ENCODE results near the gene KRTAP21-2. TPM values are rescaled to one million over a fixed set of nuclear protein-coding genes. Genes with fewer than 3 reads are reported as not detected.

The KRTAP21-2 gene
- total RNA-seq (2022; extraction: Qiagen RNA extraction): not detected in 5 replicates

GRCh38 chr21:30747159-30747558 lies at the start of gene KRTAP21-2:
Gene KRTAP21-2, minus strand, starts transcription at chr21:30747259. Its CDS starts 57 bp downstream, at chr21:30747202.

GRCh38 chr21:30755328-30755727 lies 8.3 kb upstream of the KRTAP21-2 start, which contains the start of gene KRTAP21-1:
Gene KRTAP21-1, minus strand, starts transcription at chr21:30755428. Its CDS starts 50 bp downstream, at chr21:30755378.

GRCh38 chr21:30718239-30718909 lies 28.7 kb downstream of the KRTAP21-2 start, which contains the start of gene KRTAP21-3:
Gene KRTAP21-3, minus strand, starts transcription at chr21:30718777. Its CDS starts 18 bp downstream, at chr21:30718759.

Other genes starting within 250 kb of the KRTAP21-2 start
- gene KRTAP19-5, start 245.1 kb downstream of the KRTAP21-2 start, total RNA-seq (2022; extraction: Qiagen RNA extraction): not detected in 5 replicates
- not detected in 5 replicates for gene KRTAP19-6, start 205.4 kb downstream of the KRTAP21-2 start, total RNA-seq (2022; extraction: Qiagen RNA extraction)
- gene KRTAP19-7, start 185.9 kb downstream of the KRTAP21-2 start, total RNA-seq (2022; extraction: Qiagen RNA extraction): not detected in 5 replicates
- gene KRTAP22-2, start 156.9 kb downstream of the KRTAP21-2 start, total RNA-seq (2022; extraction: Qiagen RNA extraction): not detected in 5 replicates
- not detected in 5 replicates for gene KRTAP6-3, start 154.8 kb downstream of the KRTAP21-2 start, total RNA-seq (2022; extraction: Qiagen RNA extraction)
- gene KRTAP6-2, start 148.4 kb downstream of the KRTAP21-2 start, total RNA-seq (2022; extraction: Qiagen RNA extraction): not detected in 5 replicates
- gene KRTAP22-1, start 146.2 kb downstream of the KRTAP21-2 start, total RNA-seq (2022; extraction: Qiagen RNA extraction): not detected in 5 replicates
- not detected in 5 replicates for gene KRTAP6-1, start 133.3 kb downstream of the KRTAP21-2 start, total RNA-seq (2022; extraction: Qiagen RNA extraction)
- gene KRTAP20-1, start 130.8 kb downstream of the KRTAP21-2 start, total RNA-seq (2022; extraction: Qiagen RNA extraction): not detected in 5 replicates
- not detected in 5 replicates for gene KRTAP20-4, start 126.6 kb downstream of the KRTAP21-2 start, total RNA-seq (2022; extraction: Qiagen RNA extraction)
- not detected in 5 replicates for gene KRTAP20-2, start 112.1 kb downstream of the KRTAP21-2 start, total RNA-seq (2022; extraction: Qiagen RNA extraction)
- gene KRTAP20-3, start 104.4 kb downstream of the KRTAP21-2 start, total RNA-seq (2022; extraction: Qiagen RNA extraction): not detected in 5 replicates
- not detected in 5 replicates for gene KRTAP21-3, start 28.5 kb downstream of the KRTAP21-2 start, total RNA-seq (2022; extraction: Qiagen RNA extraction)
- not detected in 5 replicates for gene KRTAP21-1, start 8.2 kb upstream of the KRTAP21-2 start, total RNA-seq (2022; extraction: Qiagen RNA extraction)
- not detected in 5 replicates for gene KRTAP8-1, start 66.0 kb upstream of the KRTAP21-2 start, total RNA-seq (2022; extraction: Qiagen RNA extraction)
- gene KRTAP7-1, start 82.5 kb upstream of the KRTAP21-2 start, total RNA-seq (2022; extraction: Qiagen RNA extraction): not detected in 5 replicates
- 0.09 TPM in 1 of 5 replicates, not detected in the others for gene KRTAP11-1, start 134.3 kb upstream of the KRTAP21-2 start, total RNA-seq (2022; extraction: Qiagen RNA extraction)

Data from A549 treated with dexamethasone at 1 μM for 4 hours (cell line).